ENCODE measurements around the gene LDHB.

Gene LDHB

GRCh38 chr12:21657326-21658077, at the start of gene LDHB:
Gene LDHB (minus strand): TSS chr12:21657842. CDS start chr12:21654671, 3,171 bp downstream.
- peaks cover 27% of the 10 kb centered on the region for H3K36me3 Mint-ChIP-seq
- peaks cover 63% of the 10 kb centered on the region for H3K4me1 Mint-ChIP-seq
- H3K27me3 Mint-ChIP-seq: no peaks in the 10 kb centered on the region
- peak within 1 kb of the TSS; percentile 92 for H3K4me3 Mint-ChIP-seq
- H3K27ac Mint-ChIP-seq: peak within 1 kb of the TSS; percentile 100
- no peaks in the 10 kb centered on the region for H3K9me3 Mint-ChIP-seq

- no peak overlapping the region for H3K4me3 Mint-ChIP-seq
- no peaks in the 10 kb centered on the region for H3K27me3 Mint-ChIP-seq
- H3K36me3 Mint-ChIP-seq: no peaks in the 10 kb centered on the region
- H3K4me1 Mint-ChIP-seq: peaks cover 3% of the 10 kb centered on the region
- no peaks in the 10 kb centered on the region for H3K9me3 Mint-ChIP-seq
- no peak overlapping the region for H3K27ac Mint-ChIP-seq
These were observed 47.2 kb upstream of the LDHB start for GRCh38 chr12:21704847-21705246.

GRCh38 chr12:21699851-21700250, 42.2 kb upstream of the LDHB start:
- Mint-ChIP-seq H3K27ac (no peak overlapping the region), H3K27me3 (no peaks in the 10 kb centered on the region), H3K36me3 (no peaks in the 10 kb centered on the region), H3K9me3 (no peaks in the 10 kb centered on the region), H3K4me3 (no peak overlapping the region), H3K4me1 (peaks cover 16% of the 10 kb centered on the region)

- Mint-ChIP-seq H3K9me3 (no peaks in the 10 kb centered on the region), H3K36me3 (no peaks in the 10 kb centered on the region), H3K4me3 (peak overlapping the region; percentile 57), H3K27me3 (no peaks in the 10 kb centered on the region), H3K27ac (no peak overlapping the region), H3K4me1 (peaks cover 16% of the 10 kb centered on the region)
These were observed 40.4 kb upstream of the LDHB start for GRCh38 chr12:21697904-21698630.

GRCh38 chr12:21696625-21697024, 39.0 kb upstream of the LDHB start:
- Mint-ChIP-seq H3K36me3 (no peaks in the 10 kb centered on the region), H3K27ac (no peak overlapping the region), H3K9me3 (no peaks in the 10 kb centered on the region), H3K4me1 (peaks cover 24% of the 10 kb centered on the region), H3K4me3 (no peak overlapping the region), H3K27me3 (no peaks in the 10 kb centered on the region)

GRCh38 chr12:21695986-21696385, 38.3 kb upstream of the LDHB start:
- no peak overlapping the region for H3K4me3 Mint-ChIP-seq
- H3K27ac Mint-ChIP-seq: no peak overlapping the region
- H3K4me1 Mint-ChIP-seq: peaks cover 31% of the 10 kb centered on the region
- no peaks in the 10 kb centered on the region for H3K9me3 Mint-ChIP-seq
- no peaks in the 10 kb centered on the region for H3K36me3 Mint-ChIP-seq
- no peaks in the 10 kb centered on the region for H3K27me3 Mint-ChIP-seq

- Mint-ChIP-seq H3K27me3 (no peaks in the 10 kb centered on the region), H3K4me3 (no peak overlapping the region), H3K9me3 (no peaks in the 10 kb centered on the region), H3K4me1 (peaks cover 40% of the 10 kb centered on the region), H3K27ac (no peak overlapping the region), H3K36me3 (peaks cover 3% of the 10 kb centered on the region)
These were observed 37.0 kb upstream of the LDHB start for GRCh38 chr12:21694660-21695059.

GRCh38 chr12:21691515-21691914, 33.9 kb upstream of the LDHB start:
- Mint-ChIP-seq H3K4me3 (no peak overlapping the region), H3K27ac (no peak overlapping the region), H3K27me3 (no peaks in the 10 kb centered on the region), H3K36me3 (peaks cover 11% of the 10 kb centered on the region), H3K9me3 (no peaks in the 10 kb centered on the region), H3K4me1 (peaks cover 31% of the 10 kb centered on the region)

- Mint-ChIP-seq H3K9me3 (no peaks in the 10 kb centered on the region), H3K4me1 (peaks cover 31% of the 10 kb centered on the region), H3K4me3 (peak overlapping the region; percentile 3), H3K36me3 (peaks cover 11% of the 10 kb centered on the region), H3K27me3 (no peaks in the 10 kb centered on the region), H3K27ac (peak overlapping the region; percentile 2)
These were observed 33.2 kb upstream of the LDHB start for GRCh38 chr12:21690704-21691368.

GRCh38 chr12:21683115-21683514, 25.5 kb upstream of the LDHB start:
- Mint-ChIP-seq H3K27me3 (no peaks in the 10 kb centered on the region), H3K4me3 (no peak overlapping the region), H3K36me3 (no peaks in the 10 kb centered on the region)

GRCh38 chr12:21678959-21679358, 21.3 kb upstream of the LDHB start:
- H3K9me3 Mint-ChIP-seq: no peaks in the 10 kb centered on the region
- H3K27ac Mint-ChIP-seq: peak overlapping the region; percentile 93
- H3K27me3 Mint-ChIP-seq: no peaks in the 10 kb centered on the region
- no peaks in the 10 kb centered on the region for H3K36me3 Mint-ChIP-seq
- H3K4me1 Mint-ChIP-seq: peaks cover 57% of the 10 kb centered on the region
- H3K4me3 Mint-ChIP-seq: peak overlapping the region; percentile 51

More at GRCh38 chr12:21683115-21683514, 25.5 kb upstream of the LDHB start:
- no peaks in the 10 kb centered on the region for H3K9me3 Mint-ChIP-seq
- peaks cover 21% of the 10 kb centered on the region for H3K4me1 Mint-ChIP-seq
- no peak overlapping the region for H3K27ac Mint-ChIP-seq

- Mint-ChIP-seq H3K27ac (peak overlapping the region; percentile 93), H3K4me3 (peak overlapping the region; percentile 51), H3K9me3 (no peaks in the 10 kb centered on the region), H3K4me1 (peaks cover 62% of the 10 kb centered on the region), H3K36me3 (no peaks in the 10 kb centered on the region), H3K27me3 (no peaks in the 10 kb centered on the region)
These were observed 20.1 kb upstream of the LDHB start for GRCh38 chr12:21677622-21678277.

GRCh38 chr12:21677204-21677603, 19.6 kb upstream of the LDHB start:
- H3K27me3 Mint-ChIP-seq: no peaks in the 10 kb centered on the region
- peak overlapping the region; percentile 51 for H3K4me3 Mint-ChIP-seq
- peak overlapping the region; percentile 93 for H3K27ac Mint-ChIP-seq
- no peaks in the 10 kb centered on the region for H3K9me3 Mint-ChIP-seq
- peaks cover 62% of the 10 kb centered on the region for H3K4me1 Mint-ChIP-seq
- H3K36me3 Mint-ChIP-seq: no peaks in the 10 kb centered on the region

GRCh38 chr12:21676776-21677175, 19.1 kb upstream of the LDHB start:
- Mint-ChIP-seq H3K4me1 (peaks cover 62% of the 10 kb centered on the region), H3K9me3 (no peaks in the 10 kb centered on the region), H3K27me3 (no peaks in the 10 kb centered on the region), H3K36me3 (no peaks in the 10 kb centered on the region), H3K27ac (peak overlapping the region; percentile 93), H3K4me3 (peak overlapping the region; percentile 51)

- Mint-ChIP-seq H3K4me1 (peaks cover 62% of the 10 kb centered on the region), H3K36me3 (no peaks in the 10 kb centered on the region), H3K4me3 (no peak overlapping the region), H3K27ac (peak overlapping the region; percentile 93), H3K9me3 (no peaks in the 10 kb centered on the region), H3K27me3 (no peaks in the 10 kb centered on the region)
These were observed 18.0 kb upstream of the LDHB start for GRCh38 chr12:21675641-21676040.
